ENCODE data around the gene KRT17. TPM values are rescaled to one million over a fixed set of nuclear protein-coding genes. Genes with fewer than 3 reads are reported as not detected.

Gene KRT17
- total RNA-seq, 1 experiment from 2014 or later: 1.5 TPM

GRCh38 chr17:41617698-41618097, 6.7 kb downstream of the KRT17 start:
- H3K27ac Mint-ChIP-seq: peak overlapping the region in 1 of 3 experiments; percentile 62; a peak in 1 of 7 replicates
- Histone ChIP-seq H3K56ac (ENCODE audit: insufficient read length, low read depth, low read length) (no peak overlapping the region), H3T11ph (ENCODE audit: low read length) (no peak overlapping the region), H3K9ac (ENCODE audit: extremely low read depth, insufficient read length, low read length) (no peak overlapping the region), H3K23me2 (ENCODE audit: insufficient read length, low read depth, low read length, poor library complexity, severe bottlenecking) (no peaks in the 10 kb centered on the region), H3K18ac (ENCODE audit: insufficient read length, low read depth, low read length) (no peak overlapping the region), H2BK20ac (ENCODE audit: low read depth, low read length, poor library complexity, severe bottlenecking) (no peak overlapping the region), H2BK5ac (ENCODE audit: insufficient read length, low read length) (no peak overlapping the region), H3K4me2 (ENCODE audit: insufficient read depth, insufficient read length, low read length) (no peak overlapping the region), H3K79me2 (ENCODE audit: insufficient read depth, low read length) (no peaks in the 10 kb centered on the region), H3K4ac (ENCODE audit: low read depth, low read length) (no peak overlapping the region), H3K23ac (ENCODE audit: insufficient read length, low read depth, low read length) (no peak overlapping the region), H4K8ac (replicated peaks; ENCODE audit: insufficient read length, low read depth, low read length) (no peak overlapping the region), H2AK5ac (ENCODE audit: insufficient read length, low read length) (no peak overlapping the region), H2BK15ac (ENCODE audit: low read depth, low read length) (no peak overlapping the region), H4K91ac (ENCODE audit: insufficient read length, low read depth, low read length) (no peak overlapping the region), H2BK12ac (ENCODE audit: insufficient read length, low read depth, low read length) (no peak overlapping the region), H3K79me1 (ENCODE audit: insufficient read depth, low read depth, low read length, poor library complexity, severe bottlenecking) (no peaks in the 10 kb centered on the region), H3K27me3 (ENCODE audit: insufficient read depth, low read length) (no peaks in the 10 kb centered on the region), H3K27ac (ENCODE audit: insufficient read length, low read depth, low read length) (no peak overlapping the region), H3K14ac (ENCODE audit: insufficient read depth, low read length) (no peak overlapping the region), H2AFZ (ENCODE audit: low read length) (no peak overlapping the region), H4K20me1 (ENCODE audit: control insufficient read depth, insufficient read depth, insufficient read length) (no peaks in the 10 kb centered on the region), H4K5ac (ENCODE audit: insufficient read length, low read depth, low read length) (no peak overlapping the region), H3K9me3 (ENCODE audit: control insufficient read depth, low read depth, low read length) (no peaks in the 10 kb centered on the region), H3K4me1 (ENCODE audit: insufficient read depth, low read length) (no peaks in the 10 kb centered on the region; the same call in 1 of the 2 replicates), H2BK120ac (ENCODE audit: low read depth, low read length, poor library complexity, severe bottlenecking) (no peak overlapping the region)
- H3K36me3 Mint-ChIP-seq (ENCODE audit: insufficient read depth in 1 of 3, low read depth in 3 of 3): no peaks in the 10 kb centered on the region; a peak in 1 of 7 replicates
- TF ChIP-seq, protein P1, sequence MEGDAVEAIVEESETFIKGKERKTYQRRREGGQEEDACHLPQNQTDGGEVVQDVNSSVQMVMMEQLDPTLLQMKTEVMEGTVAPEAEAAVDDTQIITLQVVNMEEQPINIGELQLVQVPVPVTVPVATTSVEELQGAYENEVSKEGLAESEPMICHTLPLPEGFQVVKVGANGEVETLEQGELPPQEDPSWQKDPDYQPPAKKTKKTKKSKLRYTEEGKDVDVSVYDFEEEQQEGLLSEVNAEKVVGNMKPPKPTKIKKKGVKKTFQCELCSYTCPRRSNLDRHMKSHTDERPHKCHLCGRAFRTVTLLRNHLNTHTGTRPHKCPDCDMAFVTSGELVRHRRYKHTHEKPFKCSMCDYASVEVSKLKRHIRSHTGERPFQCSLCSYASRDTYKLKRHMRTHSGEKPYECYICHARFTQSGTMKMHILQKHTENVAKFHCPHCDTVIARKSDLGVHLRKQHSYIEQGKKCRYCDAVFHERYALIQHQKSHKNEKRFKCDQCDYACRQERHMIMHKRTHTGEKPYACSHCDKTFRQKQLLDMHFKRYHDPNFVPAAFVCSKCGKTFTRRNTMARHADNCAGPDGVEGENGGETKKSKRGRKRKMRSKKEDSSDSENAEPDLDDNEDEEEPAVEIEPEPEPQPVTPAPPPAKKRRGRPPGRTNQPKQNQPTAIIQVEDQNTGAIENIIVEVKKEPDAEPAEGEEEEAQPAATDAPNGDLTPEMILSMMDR (conservative IDR thresholded peaks at IDR 0.05): no peak
- peaks cover 2% of the 10 kb centered on the region for H3K27me3 Mint-ChIP-seq (ENCODE audit: low read depth)
- H3K4me1 Mint-ChIP-seq: peaks cover 7 to 29% of the 10 kb centered on the region in 2 experiments
- H3K9me3 Mint-ChIP-seq: no peaks in the 10 kb centered on the region
- WGBS (ENCODE audit: extremely low coverage, insufficient read length, low lambda C conversion rate): no CpG with 5 or more reads among the region's 11 CpGs
- no peak overlapping the region for H3K4me3 Mint-ChIP-seq
- DNase-seq: no peak
